Thyroid gland (tissue), 4 donors: ENCODE measurements around the gene TMEM61. TPM values are rescaled to one million over a fixed set of nuclear protein-coding genes. Genes with fewer than 3 reads are reported as not detected.

Source experiments
- DNase-seq, 2 donors: peaks; one replicate each; pipeline ENCODE4 v3.0.0-alpha.2; 2019
- H3K27ac ChIP-seq, 3 donors: fragments of 200-600 bp; sonication (generic); 1 replicate in 2 of 3; 2 replicates in 1 of 3; pipeline ENCODE4 v1.5.1; 2016 to 2019; ENCODE audit warnings: mild to moderate bottlenecking in 1 of 3, moderate library complexity in 1 of 3
- H3K27me3 ChIP-seq: fragments of 200-600 bp; sonication (generic); one replicate; pipeline ENCODE4 v1.5.1; 2019
- H3K36me3 ChIP-seq, 2 donors: fragments of 200-600 bp; sonication (generic); one replicate each; pipeline ENCODE4 v1.5.1; 2016 to 2019
- H3K4me1 ChIP-seq, 2 donors: fragments of 200-600 bp; sonication (generic); one replicate each; pipeline ENCODE4 v1.5.1; 2017 to 2019
- H3K4me3 ChIP-seq, 3 donors: fragments of 200-600 bp; sonication (generic); replicated peaks in 1 of 3; 1 replicate in 2 of 3; 2 replicates in 1 of 3; pipeline ENCODE4 v1.5.1; 2016; ENCODE audit warnings: mild to moderate bottlenecking in 1 of 3
- H3K9me3 ChIP-seq: fragments of 200-600 bp; sonication (generic); one replicate; pipeline ENCODE4 v1.5.1; 2017
- CTCF ChIP-seq, 6 experiments: fragments of 200-600 bp in 3 of 6; fragments of 450-650 bp in 3 of 6; sonication (generic) in 3 of 6; IDR thresholded peaks; one replicate each; pipeline ENCODE4 v1.5.1; 2016 to 2019; ENCODE audit warnings: antibody characterized with exemption in 6 of 6, mild to moderate bottlenecking in 2 of 6, inconsistent platforms in 1 of 6, moderate library complexity in 1 of 6
- POLR2A ChIP-seq, 2 donors: fragments of 450-650 bp; IDR thresholded peaks; one replicate each; pipeline ENCODE4 v1.6.1; 2017; ENCODE audit warnings: antibody characterized with exemption in 2 of 2, mild to moderate bottlenecking in 2 of 2, moderate library complexity in 1 of 2
- WGBS, 2 donors: methylation state at CpG; one replicate each; pipeline ENCODE4 v1.1.5; 2017; 5-methylcytosine and 5-hydroxymethylcytosine counted together
- intact Hi-C: fragments of 100-400 bp; cut with DNase I; formaldehyde crosslinking; loops from one replicate; pipeline ENCODE4 v1.15.1; 2023
- total RNA-seq, 4 donors: library from RNA; depleted of rRNA; stranded (reverse); fragments of >200 nt; gene quantifications; one replicate each; pipeline ENCODE4 v1.2.3, GENCODE V29; 2016

Gene TMEM61
- total RNA-seq, 4 donors from 2014 or later, result 0.45 TPM; not detected in 3

- H3K27me3 ChIP-seq, result no peaks in the 10 kb centered on the region
- no peak for TF ChIP-seq CTCF (IDR thresholded peaks at IDR 0.05)
- no peak for TF ChIP-seq POLR2A (IDR thresholded peaks at IDR 0.05)
- WGBS, 2 donors, result 89 to 93% methylated on average over 3 of the region's 3 CpGs
- no peak overlapping the region for H3K4me3 ChIP-seq
- H3K4me1 ChIP-seq, result no peaks in the 10 kb centered on the region
- no peak for DNase-seq
- intact Hi-C loops, result no loop called here
- H3K27ac ChIP-seq, result no peak overlapping the region
- H3K36me3 ChIP-seq, result no peaks in the 10 kb centered on the region
- no peaks in the 10 kb centered on the region for H3K9me3 ChIP-seq
These were observed 27.2 kb downstream of the TMEM61 start for GRCh38 chr1:55007625-55008024.

GRCh38 chr1:55010194-55010886 lies 29.9 kb downstream of the TMEM61 start:
- H3K9me3 ChIP-seq, result no peaks in the 10 kb centered on the region
- TF ChIP-seq POLR2A (IDR thresholded peaks at IDR 0.05) (no peak), CTCF (IDR thresholded peaks at IDR 0.05) (no peak)
- no peak overlapping the region for H3K27ac ChIP-seq
- H3K4me3 ChIP-seq, result no peak overlapping the region
- no peak for DNase-seq
- intact Hi-C loops, result no loop called here
- WGBS, 2 donors, result 89 to 91% methylated on average over 9 of the region's 9 CpGs
- H3K27me3 ChIP-seq, result no peaks in the 10 kb centered on the region
- H3K36me3 ChIP-seq, result no peaks in the 10 kb centered on the region
- no peaks in the 10 kb centered on the region for H3K4me1 ChIP-seq

GRCh38 chr1:55010887-55011217 lies 30.4 kb downstream of the TMEM61 start:
- WGBS, 2 donors, result 86 to 90% methylated on average over 7 of the region's 7 CpGs
- TF ChIP-seq POLR2A (IDR thresholded peaks at IDR 0.05) (no peak), CTCF (IDR thresholded peaks at IDR 0.05) (no peak)

GRCh38 chr1:55012661-55013060 lies 32.2 kb downstream of the TMEM61 start:
- H3K36me3 ChIP-seq, result no peaks in the 10 kb centered on the region
- no peaks in the 10 kb centered on the region for H3K9me3 ChIP-seq
- H3K4me3 ChIP-seq, result no peak overlapping the region
- no peak overlapping the region for H3K27ac ChIP-seq
- WGBS, 2 donors, result 78 to 88% methylated on average over 1 of the region's 1 CpG
- DNase-seq, result no peak
- intact Hi-C loops, result no loop called here
- TF ChIP-seq POLR2A (IDR thresholded peaks at IDR 0.05) (no peak), CTCF (IDR thresholded peaks at IDR 0.05) (no peak)
- no peaks in the 10 kb centered on the region for H3K27me3 ChIP-seq
- H3K4me1 ChIP-seq, result no peaks in the 10 kb centered on the region

More at GRCh38 chr1:55010887-55011217, 30.4 kb downstream of the TMEM61 start:
- no peak overlapping the region for H3K4me3 ChIP-seq
- no peaks in the 10 kb centered on the region for H3K4me1 ChIP-seq
- no peaks in the 10 kb centered on the region for H3K27me3 ChIP-seq
- no peak for DNase-seq
- no peak overlapping the region for H3K27ac ChIP-seq
- H3K36me3 ChIP-seq, result no peaks in the 10 kb centered on the region
- intact Hi-C loops, result no loop called here
- H3K9me3 ChIP-seq, result no peaks in the 10 kb centered on the region

- no peak for DNase-seq
- no peaks in the 10 kb centered on the region for H3K27me3 ChIP-seq
- no peak for TF ChIP-seq CTCF (IDR thresholded peaks at IDR 0.05)
- H3K4me3 ChIP-seq, result no peak overlapping the region
- H3K27ac ChIP-seq, result no peak overlapping the region
- no peaks in the 10 kb centered on the region for H3K36me3 ChIP-seq
- intact Hi-C loops, result no loop called here
- H3K9me3 ChIP-seq, result no peaks in the 10 kb centered on the region
- no peaks in the 10 kb centered on the region for H3K4me1 ChIP-seq
- 73 to 93% methylated on average over 3 to 4 of the region's 5 CpGs for WGBS, 2 donors
These were observed 34.7 kb downstream of the TMEM61 start for GRCh38 chr1:55015123-55015522.
